ENCODE data around the gene SYNGR2.

Gene SYNGR2

DNA sequence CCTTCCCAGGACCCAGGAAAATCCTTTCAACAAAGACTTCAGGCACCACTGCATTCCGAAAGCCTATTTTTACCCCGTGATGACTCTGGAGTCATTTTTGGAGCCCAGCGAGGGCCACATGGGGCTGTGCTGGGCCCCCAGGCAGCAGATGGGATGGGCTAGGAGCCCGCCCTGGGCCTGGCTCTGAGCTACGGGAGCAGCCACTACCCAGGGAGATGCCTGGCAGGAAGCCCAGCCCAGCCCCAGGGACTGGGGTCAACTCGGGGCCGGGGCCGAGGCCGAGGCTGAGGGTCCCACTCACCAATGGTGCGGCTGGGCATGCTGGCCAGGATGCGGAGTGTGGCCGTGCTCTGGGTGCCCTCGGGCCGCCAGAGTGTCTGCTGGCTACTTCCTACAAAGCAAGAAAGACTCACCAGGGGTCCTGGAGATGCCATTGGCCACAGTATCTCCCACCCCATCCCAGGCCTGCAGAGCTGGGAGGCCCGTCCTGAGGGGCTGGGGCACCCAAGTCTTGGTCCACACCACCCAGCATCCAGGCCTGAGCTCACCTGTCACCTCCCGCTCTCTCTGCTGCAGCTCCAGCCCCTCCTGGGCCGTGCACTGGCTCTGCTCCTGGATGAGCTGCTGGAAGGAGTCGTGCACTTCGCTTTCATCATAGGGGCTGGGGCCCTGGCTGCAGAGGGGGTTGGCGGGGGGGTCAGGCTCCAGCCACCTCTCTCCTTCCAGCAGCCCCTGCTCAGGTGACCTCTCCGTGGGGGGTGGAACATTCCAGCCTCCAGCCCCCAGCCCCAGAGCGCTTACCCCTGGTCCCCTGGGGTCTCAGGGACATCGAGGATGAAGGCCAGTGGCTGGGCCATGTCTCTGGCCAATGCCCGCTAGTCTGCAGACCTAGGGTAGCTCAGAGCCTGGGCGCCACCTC is 42.1 kb upstream of the SYNGR2 start:
- Mint-ChIP-seq H3K36me3 (ENCODE audit: insufficient read depth) (peaks cover 80% of the 10 kb centered on the region), H3K9me3 (no peaks in the 10 kb centered on the region), H3K27me3 (no peaks in the 10 kb centered on the region), H3K27ac (ENCODE audit: low read depth) (peak overlapping the region; percentile 76), H3K4me3 (peak overlapping the region; percentile 100), H3K4me1 (peaks cover 64% of the 10 kb centered on the region)
- ATAC-seq (replicated peaks; ENCODE audit: extremely low read depth, poor library complexity, severe bottlenecking) (no peak), DNase-seq (ENCODE audit: low spot score in 2 of 2) (no peak)

DNA sequence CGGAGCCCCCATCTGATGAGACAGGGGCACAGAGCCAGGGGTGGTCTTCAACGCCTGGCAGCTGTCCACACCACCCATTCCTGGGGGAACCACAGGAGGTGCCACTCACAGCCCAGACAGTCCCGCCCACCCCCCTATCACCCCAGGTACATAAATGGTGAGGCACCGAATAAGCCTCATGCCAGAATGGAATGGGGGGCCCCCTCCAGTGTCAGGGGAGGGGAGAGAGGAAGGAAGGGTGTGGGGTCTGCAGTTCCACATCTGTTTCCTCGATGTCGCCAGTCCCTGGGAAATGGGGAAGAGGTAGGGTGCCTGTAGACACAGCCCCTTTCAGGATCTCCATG is 41.5 kb upstream of the SYNGR2 start:
- Mint-ChIP-seq H3K4me1 (peaks cover 58% of the 10 kb centered on the region), H3K27ac (ENCODE audit: low read depth) (peak overlapping the region; percentile 76), H3K36me3 (ENCODE audit: insufficient read depth) (peaks cover 77% of the 10 kb centered on the region), H3K9me3 (no peaks in the 10 kb centered on the region), H3K4me3 (peak overlapping the region; percentile 100), H3K27me3 (no peaks in the 10 kb centered on the region)
- ATAC-seq (replicated peaks; ENCODE audit: extremely low read depth, poor library complexity, severe bottlenecking): no peak
- DNase-seq (ENCODE audit: low spot score in 2 of 2): no peak

DNA sequence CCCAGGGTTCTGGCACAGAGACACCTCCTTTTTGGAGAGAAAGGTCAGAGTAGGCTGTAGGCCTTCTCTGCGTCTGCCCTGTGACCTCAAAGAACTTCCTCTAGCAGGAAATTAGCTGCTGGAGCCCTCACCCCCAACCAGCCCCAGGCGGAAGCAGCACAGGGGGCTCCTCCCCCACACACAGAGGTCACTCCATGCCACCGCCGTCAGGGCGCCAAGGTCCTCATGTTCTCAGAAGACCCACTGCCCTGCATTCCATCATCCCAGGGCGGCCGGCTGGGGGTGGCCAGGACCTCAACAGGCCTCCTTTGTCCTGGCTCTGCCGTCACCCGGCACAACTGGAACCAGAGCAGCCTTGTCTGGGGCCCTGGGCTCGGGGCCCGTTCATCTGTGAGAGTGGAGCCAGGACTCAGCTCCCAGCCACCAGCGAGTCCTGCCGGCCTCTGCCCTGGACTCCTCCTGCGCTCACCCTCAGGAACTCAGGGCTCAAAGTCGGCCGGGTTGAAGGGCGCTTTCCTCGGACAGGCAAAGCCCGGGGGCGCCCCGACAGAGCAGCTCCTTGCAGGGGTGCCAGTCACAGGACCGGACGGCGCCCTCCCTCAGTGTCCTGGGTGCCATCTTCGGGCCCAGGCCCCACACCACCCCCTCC is 41.0 kb upstream of the SYNGR2 start:
- DNase-seq (ENCODE audit: low spot score in 2 of 2) (peak in 1 of 2 donors; percentile 46), ATAC-seq (replicated peaks; ENCODE audit: extremely low read depth, poor library complexity, severe bottlenecking) (peak; percentile 24)
- Mint-ChIP-seq H3K27ac (ENCODE audit: low read depth) (peak overlapping the region; percentile 76), H3K4me1 (peaks cover 55% of the 10 kb centered on the region), H3K9me3 (no peaks in the 10 kb centered on the region), H3K36me3 (ENCODE audit: insufficient read depth) (peaks cover 76% of the 10 kb centered on the region), H3K27me3 (no peaks in the 10 kb centered on the region), H3K4me3 (peak overlapping the region; percentile 100)

DNA sequence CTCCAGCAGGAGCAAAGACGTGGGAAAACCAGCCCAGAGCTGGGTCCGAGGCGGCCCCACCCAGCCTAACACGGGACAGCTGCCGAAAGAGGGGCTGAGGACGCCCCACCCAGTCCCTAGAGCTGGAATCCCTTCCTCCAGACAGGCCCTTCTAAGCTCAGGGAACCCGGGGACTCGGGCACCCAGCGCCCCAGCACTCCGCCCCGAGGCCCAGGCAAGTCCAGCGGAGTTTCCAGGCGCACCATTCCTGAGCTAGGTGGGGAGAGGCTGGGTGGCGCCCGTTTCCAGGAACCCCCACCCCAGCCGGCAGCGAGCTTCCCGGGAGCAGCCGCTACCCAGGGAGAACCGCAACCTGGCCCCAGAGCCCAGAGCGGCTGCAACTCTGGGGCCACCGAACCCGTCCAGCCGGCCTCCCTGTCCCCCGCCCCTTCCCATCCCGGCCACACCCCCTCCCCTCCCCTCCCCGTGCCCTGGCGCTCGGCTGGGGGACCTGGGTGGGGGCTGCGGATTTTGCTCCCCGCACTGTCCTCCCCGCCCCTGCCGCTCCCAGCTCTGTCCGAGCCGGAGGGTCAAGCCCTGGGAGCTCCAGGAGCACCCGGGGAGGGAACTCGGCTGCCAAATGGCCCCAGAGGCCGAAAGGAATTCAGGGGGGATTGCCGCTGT is 40.4 kb upstream of the SYNGR2 start:
- H3K9me3 Mint-ChIP-seq: no peaks in the 10 kb centered on the region
- peaks cover 55% of the 10 kb centered on the region for H3K4me1 Mint-ChIP-seq
- peaks cover 76% of the 10 kb centered on the region for H3K36me3 Mint-ChIP-seq (ENCODE audit: insufficient read depth)
- no peaks in the 10 kb centered on the region for H3K27me3 Mint-ChIP-seq
- DNase-seq (ENCODE audit: low spot score in 2 of 2) (no peak), ATAC-seq (replicated peaks; ENCODE audit: extremely low read depth, poor library complexity, severe bottlenecking) (no peak)
- H3K4me3 Mint-ChIP-seq: peak overlapping the region; percentile 100
- peak overlapping the region; percentile 76 for H3K27ac Mint-ChIP-seq (ENCODE audit: low read depth)

DNA sequence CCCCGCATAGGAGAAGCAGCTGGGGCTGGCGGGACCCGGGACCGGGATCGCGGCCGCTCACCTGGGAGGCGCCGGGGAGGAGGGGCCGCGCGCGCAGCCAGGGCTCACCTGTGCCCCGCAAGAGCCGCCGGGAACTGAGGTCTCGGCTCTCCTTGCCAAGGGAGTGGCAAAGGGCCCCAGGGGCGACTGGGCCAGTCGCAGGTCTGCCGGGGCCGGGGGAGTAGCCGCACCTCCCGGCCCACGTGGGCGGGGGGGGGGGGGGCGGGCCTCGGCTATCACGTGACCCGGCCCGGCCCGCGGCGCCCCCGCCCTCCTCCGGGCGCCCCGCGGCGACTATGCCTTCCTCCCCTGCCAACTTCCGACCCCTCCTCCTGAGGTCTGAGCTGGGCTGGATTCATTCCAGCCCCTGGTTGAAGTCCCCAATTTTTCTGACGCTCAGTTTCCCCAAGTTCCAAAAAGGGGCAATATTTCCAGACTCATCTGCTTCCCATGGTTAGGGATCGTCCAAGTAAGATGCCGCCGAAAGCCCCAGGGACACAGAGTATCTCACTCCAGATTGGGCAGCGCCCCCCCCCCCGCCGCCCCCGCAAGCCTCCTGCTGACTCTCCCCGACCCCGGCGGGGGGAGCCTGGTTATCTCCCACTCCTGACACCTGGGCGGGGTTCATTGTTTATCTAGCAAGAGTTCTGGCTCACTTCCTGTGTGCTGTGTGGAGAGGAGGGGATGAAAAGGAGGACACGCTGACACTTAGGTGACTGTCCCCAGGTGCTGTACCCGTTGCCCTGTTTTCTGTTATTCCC is 39.6 kb upstream of the SYNGR2 start, which contains the start of gene TMC6:
TMC6 (minus strand) TSS at position 205 of the 800 bp plus-strand sequence. CDS start 1,923 bp downstream, outside the sequence.
- Mint-ChIP-seq H3K4me1 (peaks cover 55% of the 10 kb centered on the region), H3K27me3 (no peaks in the 10 kb centered on the region), H3K9me3 (no peaks in the 10 kb centered on the region), H3K27ac (ENCODE audit: low read depth) (peak within 1 kb of the TSS; percentile 97), H3K36me3 (ENCODE audit: insufficient read depth) (peaks cover 76% of the 10 kb centered on the region), H3K4me3 (peak within 1 kb of the TSS; percentile 100)
- ATAC-seq (replicated peaks; ENCODE audit: extremely low read depth, poor library complexity, severe bottlenecking) (peak; percentile 20), DNase-seq (ENCODE audit: low spot score in 2 of 2) (peak; percentile 53 to 58)

DNA sequence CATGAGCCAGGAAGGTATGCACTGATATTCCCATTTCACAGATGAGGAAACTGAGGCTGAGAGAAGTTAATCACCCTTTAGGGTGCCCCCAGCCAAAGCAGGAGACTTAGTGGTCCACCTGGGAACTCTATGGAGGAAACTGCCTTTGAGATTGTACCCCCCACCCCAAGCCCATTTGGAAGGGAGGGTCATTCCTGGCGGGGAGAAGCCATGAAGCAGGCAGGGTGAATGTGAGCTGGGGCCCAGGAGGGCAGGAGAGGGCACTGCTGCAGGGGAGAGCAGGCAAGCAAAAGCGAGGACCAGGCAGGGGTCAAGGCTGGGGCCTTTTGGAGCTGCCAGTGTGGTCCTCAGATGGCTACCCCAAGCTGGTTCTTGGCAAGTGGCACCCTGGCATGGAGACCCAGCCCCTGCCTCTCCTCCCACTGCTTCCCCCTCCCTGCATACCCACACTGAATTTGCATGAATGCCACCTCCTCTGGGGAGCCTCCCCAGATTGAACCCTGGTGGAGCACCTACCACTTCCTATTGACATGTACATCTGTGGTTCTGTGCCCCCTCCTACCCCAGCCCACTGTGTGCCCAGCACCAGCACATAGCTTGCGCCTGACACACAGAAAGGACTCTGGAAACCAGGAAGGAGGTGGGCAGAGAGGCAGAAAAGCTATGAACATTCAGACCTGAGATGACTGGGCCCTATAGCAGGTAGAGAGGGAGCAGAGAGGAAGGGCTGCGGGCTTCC is 38.9 kb upstream of the SYNGR2 start:
- no peaks in the 10 kb centered on the region for H3K9me3 Mint-ChIP-seq
- no peaks in the 10 kb centered on the region for H3K27me3 Mint-ChIP-seq
- H3K27ac Mint-ChIP-seq (ENCODE audit: low read depth): peak overlapping the region; percentile 97

DNA sequence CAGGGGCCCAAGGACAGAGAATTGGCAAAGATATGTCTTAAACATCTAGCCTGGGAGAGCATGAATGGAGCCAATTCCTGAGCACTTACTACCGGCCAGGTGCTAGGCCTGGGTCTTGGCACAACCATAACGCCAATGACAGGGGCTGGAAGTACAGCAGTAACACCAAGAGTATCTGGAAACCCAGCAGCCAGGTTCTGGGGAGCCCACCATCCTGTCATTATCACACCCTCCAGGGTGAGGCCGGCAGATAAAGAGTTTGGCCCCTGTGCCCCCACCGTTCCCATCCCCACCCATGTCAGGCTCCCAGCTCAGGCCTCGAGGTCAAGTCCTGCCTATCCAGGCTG is 38.3 kb upstream of the SYNGR2 start:
- DNase-seq (ENCODE audit: low spot score in 2 of 2): no peak
- Mint-ChIP-seq H3K4me1 (peaks cover 57% of the 10 kb centered on the region), H3K4me3 (peak overlapping the region; percentile 100), H3K9me3 (no peaks in the 10 kb centered on the region), H3K27me3 (no peaks in the 10 kb centered on the region), H3K27ac (ENCODE audit: low read depth) (peak overlapping the region; percentile 97), H3K36me3 (ENCODE audit: insufficient read depth) (peaks cover 74% of the 10 kb centered on the region)
- peak; percentile 1 for ATAC-seq (replicated peaks; ENCODE audit: extremely low read depth, poor library complexity, severe bottlenecking)

More for the DNA sequence above, 38.9 kb upstream of the SYNGR2 start:
- DNase-seq (ENCODE audit: low spot score in 2 of 2) (no peak), ATAC-seq (replicated peaks; ENCODE audit: extremely low read depth, poor library complexity, severe bottlenecking) (peak; percentile 2)
- H3K4me3 Mint-ChIP-seq: peak overlapping the region; percentile 100
- H3K36me3 Mint-ChIP-seq (ENCODE audit: insufficient read depth): peaks cover 74% of the 10 kb centered on the region
- H3K4me1 Mint-ChIP-seq: peaks cover 55% of the 10 kb centered on the region

DNA sequence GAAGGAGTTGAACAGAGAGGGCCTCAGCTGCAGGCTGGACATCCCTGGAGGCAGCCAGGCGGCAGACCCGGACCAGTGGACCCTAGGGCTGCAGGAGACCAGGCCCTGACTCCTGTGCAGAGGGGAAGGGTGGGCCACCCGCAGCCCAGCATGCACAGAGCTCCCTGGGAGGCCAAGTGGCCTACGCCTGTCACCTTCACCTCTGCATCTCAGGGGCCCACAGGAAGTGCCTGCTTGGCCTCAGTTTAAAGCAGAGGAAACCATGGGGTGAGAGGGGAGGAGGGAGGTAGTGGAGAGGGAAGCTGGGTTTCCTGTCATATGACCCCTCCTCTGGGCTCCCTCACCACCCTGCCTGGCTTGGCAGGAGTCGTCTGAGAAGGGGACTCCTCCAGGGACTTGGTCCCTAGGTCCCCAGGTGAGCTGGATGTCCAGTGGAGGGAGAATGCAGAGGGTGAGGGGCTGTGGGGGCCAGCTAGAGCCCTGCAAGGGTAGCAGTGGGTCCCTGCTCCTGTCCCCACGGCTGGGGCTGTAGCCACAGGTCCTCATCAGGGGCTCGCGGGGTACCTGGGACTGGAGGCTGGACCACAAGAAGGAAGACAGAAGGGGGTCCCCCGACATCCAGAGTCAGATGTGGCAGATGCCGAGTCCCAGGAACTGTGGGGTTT is 37.8 kb upstream of the SYNGR2 start, which contains the start of gene TMC8:
TMC8 (plus strand) TSS at position 335 of the 665 bp plus-strand sequence. CDS start 818 bp downstream, outside the sequence.
- Mint-ChIP-seq H3K27me3 (no peaks in the 10 kb centered on the region), H3K27ac (ENCODE audit: low read depth) (peak within 1 kb of the TSS; percentile 97), H3K36me3 (ENCODE audit: insufficient read depth) (peaks cover 74% of the 10 kb centered on the region), H3K4me1 (peaks cover 61% of the 10 kb centered on the region), H3K9me3 (no peaks in the 10 kb centered on the region), H3K4me3 (peak within 1 kb of the TSS; percentile 100)
- ATAC-seq (replicated peaks; ENCODE audit: extremely low read depth, poor library complexity, severe bottlenecking) (peak; percentile 66), DNase-seq (ENCODE audit: low spot score in 2 of 2) (peak; percentile 64 to 86)

DNA sequence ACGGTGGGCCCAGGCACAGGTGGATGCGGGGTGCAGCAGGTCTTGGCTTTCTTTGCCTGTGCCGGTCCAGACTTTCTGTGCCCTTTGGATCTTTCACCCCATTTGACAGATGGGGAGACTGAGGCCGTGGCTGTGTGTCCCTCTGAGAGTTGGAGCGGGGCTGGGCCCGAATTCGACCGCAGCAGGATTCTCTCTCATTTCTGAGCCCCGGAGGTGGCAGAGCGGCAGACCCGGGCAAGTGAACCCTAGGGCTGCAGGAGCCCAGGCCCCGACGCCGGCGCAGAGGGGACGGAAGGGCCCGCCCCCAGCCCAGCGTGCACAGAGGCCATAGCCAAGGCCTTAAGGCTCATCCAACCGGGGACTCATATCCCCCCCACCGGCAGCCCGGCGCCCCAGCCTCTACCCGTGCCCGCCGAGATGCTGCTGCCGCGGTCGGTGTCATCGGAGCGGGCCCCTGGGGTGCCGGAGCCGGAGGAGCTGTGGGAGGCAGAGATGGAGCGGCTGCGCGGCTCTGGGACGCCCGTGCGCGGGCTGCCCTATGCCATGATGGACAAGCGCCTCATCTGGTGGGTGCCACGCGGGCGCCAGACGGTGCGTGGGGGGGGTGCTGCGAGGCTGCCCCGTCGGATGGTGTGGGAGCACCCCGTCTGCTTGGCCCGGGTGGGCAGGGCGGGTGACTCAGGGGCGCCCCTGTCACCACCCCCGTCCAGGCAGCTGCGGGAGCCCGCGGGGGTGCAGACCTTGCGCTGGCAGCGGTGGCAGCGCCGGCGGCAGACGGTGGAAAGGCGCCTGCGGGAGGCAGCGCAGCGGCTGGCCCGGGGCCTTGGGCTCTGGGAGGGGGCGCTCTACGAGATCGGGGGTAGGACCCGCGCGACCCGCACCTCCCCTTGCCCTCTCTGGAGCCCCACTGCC is 37.0 kb upstream of the SYNGR2 start:
- H3K27me3 Mint-ChIP-seq: no peaks in the 10 kb centered on the region
- H3K9me3 Mint-ChIP-seq: no peaks in the 10 kb centered on the region
- ATAC-seq (replicated peaks; ENCODE audit: extremely low read depth, poor library complexity, severe bottlenecking) (no peak), DNase-seq (ENCODE audit: low spot score in 2 of 2) (no peak)
- peaks cover 62% of the 10 kb centered on the region for H3K4me1 Mint-ChIP-seq
- H3K27ac Mint-ChIP-seq (ENCODE audit: low read depth): peak overlapping the region; percentile 97
- H3K36me3 Mint-ChIP-seq (ENCODE audit: insufficient read depth): peaks cover 75% of the 10 kb centered on the region
- H3K4me3 Mint-ChIP-seq: peak overlapping the region; percentile 100

DNA sequence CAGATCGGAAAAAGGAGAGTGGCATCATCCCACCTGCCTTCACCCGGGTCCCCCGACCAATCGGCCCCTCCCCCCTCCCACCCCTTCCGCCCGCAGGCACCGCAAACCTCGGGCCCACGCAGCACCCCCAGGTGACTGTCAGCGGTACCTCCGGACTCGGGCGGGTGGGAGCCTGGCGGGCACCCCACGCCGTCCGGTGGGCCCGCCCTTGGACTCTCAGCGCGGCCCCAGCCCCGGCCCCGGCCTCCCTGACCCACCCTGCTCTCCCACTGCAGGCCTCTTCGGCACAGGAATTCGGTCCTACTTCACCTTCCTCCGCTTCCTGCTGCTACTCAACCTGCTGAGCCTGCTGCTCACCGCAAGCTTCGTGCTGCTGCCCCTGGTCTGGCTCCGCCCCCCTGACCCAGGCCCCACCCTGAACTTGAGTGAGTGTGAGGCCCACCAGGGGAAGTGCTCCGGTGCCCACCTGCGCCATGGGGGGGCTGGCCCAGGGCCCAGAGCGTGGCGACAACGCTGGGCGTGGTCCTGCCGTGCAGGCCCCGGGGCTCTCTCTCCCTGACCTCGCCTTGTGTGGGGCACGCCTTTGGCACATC is 36.2 kb upstream of the SYNGR2 start:
- peaks cover 76% of the 10 kb centered on the region for H3K36me3 Mint-ChIP-seq (ENCODE audit: insufficient read depth)
- DNase-seq (ENCODE audit: low spot score in 2 of 2) (peak; percentile 49 to 72), ATAC-seq (replicated peaks; ENCODE audit: extremely low read depth, poor library complexity, severe bottlenecking) (no peak)
- no peaks in the 10 kb centered on the region for H3K9me3 Mint-ChIP-seq
- H3K4me1 Mint-ChIP-seq: peaks cover 61% of the 10 kb centered on the region
- peak overlapping the region; percentile 100 for H3K4me3 Mint-ChIP-seq
- H3K27ac Mint-ChIP-seq (ENCODE audit: low read depth): peak overlapping the region; percentile 8
- no peaks in the 10 kb centered on the region for H3K27me3 Mint-ChIP-seq
